HepG2 (cell line): ENCODE measurements around the gene ZDHHC18. TPM values are rescaled to one million over a fixed set of nuclear protein-coding genes. Genes with fewer than 3 reads are reported as not detected.

ENCODE experiments used
- ARID5B ChIP-seq: IDR thresholded peaks from 2 replicates; pipeline ENCODE4 v1.4.0; 2020; ENCODE audit warnings: mild to moderate bottlenecking, missing genetic modification reagents
- BATF2 ChIP-seq: sonication (generic); formaldehyde crosslinking; IDR thresholded peaks from 2 replicates; pipeline ENCODE4 v1.8.0; 2022; ENCODE audit warnings: mild to moderate bottlenecking, missing genetic modification reagents, moderate library complexity
- ELF1 ChIP-seq: sonication (generic); formaldehyde crosslinking; IDR thresholded peaks from 2 replicates; pipeline ENCODE4 v1.4.0; 2020; ENCODE audit warnings: missing genetic modification reagents
- FLYWCH1 ChIP-seq: sonication (generic); formaldehyde crosslinking; IDR thresholded peaks from 2 replicates; pipeline ENCODE4 v1.8.1; 2023; ENCODE audit warnings: mild to moderate bottlenecking, missing genetic modification reagents
- GTF3A ChIP-seq: sonication (generic); formaldehyde crosslinking; conservative IDR thresholded peaks from 2 replicates; pipeline ENCODE4 v1.4.0; 2020; ENCODE audit warnings: mild to moderate bottlenecking, missing genetic modification reagents
- HMGXB4 ChIP-seq, 2 experiments: sonication (generic) in 1 of 2; formaldehyde crosslinking in 1 of 2; IDR thresholded peaks; 2 replicates each; pipeline versions ENCODE4 v1.4.0 to v1.6.1; 2018 to 2020; ENCODE audit warnings: missing genetic modification reagents in 2 of 2, borderline replicate concordance in 1 of 2, low read depth in 1 of 2, mild to moderate bottlenecking in 1 of 2, missing biosample characterization in 1 of 2
- KLF12 ChIP-seq: sonication (generic); formaldehyde crosslinking; IDR thresholded peaks from 2 replicates; pipeline ENCODE4 v1.4.0; 2020; ENCODE audit warnings: missing genetic modification reagents, borderline replicate concordance
- KLF9 ChIP-seq: IDR thresholded peaks from 2 replicates; pipeline ENCODE4 v1.6.1; 2016; ENCODE audit warnings: low read depth
- MIER2 ChIP-seq: IDR thresholded peaks from 2 replicates; pipeline ENCODE4 v1.6.1; 2016; ENCODE audit warnings: missing biosample characterization, missing genetic modification reagents
- NFKBIZ ChIP-seq: IDR thresholded peaks from 2 replicates; pipeline ENCODE4 v1.6.1; 2018; ENCODE audit warnings: missing genetic modification reagents, missing compliant biosample characterization
- POGZ ChIP-seq: sonication (generic); formaldehyde crosslinking; IDR thresholded peaks from 2 replicates; pipeline ENCODE4 v1.4.0; 2020; ENCODE audit warnings: mild to moderate bottlenecking, missing genetic modification reagents
- SNRNP70 ChIP-seq: fragments of 200-400 bp; formaldehyde crosslinking; IDR thresholded peaks from 2 replicates; pipeline ENCODE4 v1.6.1; 2017; ENCODE audit warnings: mild to moderate bottlenecking, low read depth, low read length, moderate library complexity
- SRSF4 ChIP-seq: fragments of 200-400 bp; formaldehyde crosslinking; IDR thresholded peaks from one replicate; pipeline ENCODE4 v1.6.1; 2018; ENCODE audit warnings: mild to moderate bottlenecking, low read depth, low read length, moderate library complexity; ENCODE audit not compliant: poor library complexity, severe bottlenecking
- YEATS2 ChIP-seq: sonication (generic); formaldehyde crosslinking; IDR thresholded peaks from 2 replicates; pipeline ENCODE4 v1.4.0; 2020; ENCODE audit warnings: missing genetic modification reagents, borderline replicate concordance
- ZBTB3 ChIP-seq: sonication (generic); formaldehyde crosslinking; IDR thresholded peaks from 2 replicates; pipeline ENCODE4 v1.4.0; 2020; ENCODE audit warnings: low read depth, mild to moderate bottlenecking, moderate library complexity, missing genetic modification reagents, borderline replicate concordance
- ZKSCAN1 ChIP-seq: fragments of 150-350 bp; IDR thresholded peaks from 2 replicates; pipeline ENCODE4 v1.6.1; 2014; ENCODE audit warnings: low read length
- ZNF563 ChIP-seq: sonication (generic); formaldehyde crosslinking; IDR thresholded peaks from 2 replicates; pipeline ENCODE4 v1.8.0; 2022; ENCODE audit warnings: mild to moderate bottlenecking, moderate library complexity, missing genetic modification reagents
- ZNF597 ChIP-seq: sonication (generic); formaldehyde crosslinking; IDR thresholded peaks from 2 replicates; pipeline ENCODE4 v1.5.0; 2020; ENCODE audit warnings: missing genetic modification reagents
- ZNF782 ChIP-seq: sonication (generic); formaldehyde crosslinking; IDR thresholded peaks from 2 replicates; pipeline ENCODE4 v1.4.0; 2020; ENCODE audit warnings: missing genetic modification reagents, mild to moderate bottlenecking, borderline replicate concordance
- ZSCAN21 ChIP-seq: sonication (generic); formaldehyde crosslinking; IDR thresholded peaks from 2 replicates; pipeline ENCODE4 v1.8.0; 2022; ENCODE audit warnings: mild to moderate bottlenecking, missing genetic modification reagents, moderate library complexity, borderline replicate concordance
- ZSCAN22 ChIP-seq: sonication (generic); formaldehyde crosslinking; IDR thresholded peaks from 2 replicates; pipeline ENCODE4 v1.4.0; 2020; ENCODE audit warnings: mild to moderate bottlenecking, missing genetic modification reagents
- ZZZ3 ChIP-seq: sonication (generic); formaldehyde crosslinking; IDR thresholded peaks from 2 replicates; pipeline ENCODE4 v1.4.0; 2020; ENCODE audit warnings: missing genetic modification reagents, mild to moderate bottlenecking, borderline replicate concordance
- polyA plus RNA-seq, 8 experiments: library from polyadenylated mRNA; depleted of rRNA in 3 of 8; stranded (reverse) in 7 of 8; unstranded in 1 of 8; fragments of >200 nt; fragmentation: Illumina TruSeq in 4 of 8; extraction: Trizol in 4 of 8; gene quantifications; 2 replicates each; pipeline versions ENCODE4 v1.2.1 to v1.2.3, GENCODE V29; 2011 to 2016; ENCODE audit warnings: low read depth in 4 of 8, missing spikeins in 1 of 8, mixed read lengths in 1 of 8; ENCODE audit not compliant: insufficient read depth in 1 of 8
- total RNA-seq, 5 experiments: library from RNA; depleted of rRNA; stranded (reverse); fragments of >200 nt; fragmentation: Illumina TruSeq; extraction: Trizol; gene quantifications; 2 replicates each; pipeline ENCODE4 v1.2.3, GENCODE V29; 2016; ENCODE audit warnings: low read depth in 1 of 5

ZDHHC18 gene
- total and polyA plus RNA-seq, 2 of the 13 experiments (the other 11 are each of a cell fraction or from before 2014, with no cell fraction given) = 13.2 to 35.3 TPM

- TF ChIP-seq ARID5B (CRISPR knock-in tag) (no peak), FLYWCH1 (CRISPR knock-in tag) (no peak), ZKSCAN1 (no peak), ZSCAN22 (CRISPR knock-in tag) (no peak), ZNF782 (CRISPR knock-in tag) (no peak), YEATS2 (CRISPR knock-in tag) (peak; percentile 47; the same call in 1 of the 2 replicates), ELF1 (CRISPR knock-in tag) (no peak; the same call in 1 of the 2 replicates), SNRNP70 (no peak), GTF3A (no peak), ZZZ3 (CRISPR knock-in tag) (no peak), KLF9 (no peak), POGZ (no peak), BATF2 (CRISPR knock-in tag) (no peak), HMGXB4 (CRISPR knock-in tag; IDR thresholded peaks at IDR 0.05; ENCODE audit: borderline replicate concordance in 1 of 2, low read depth in 1 of 2) (peak in 1 of 2 experiments; percentile 48; a peak in 3 of 4 replicates), ZNF597 (CRISPR knock-in tag) (no peak), NFKBIZ (CRISPR knock-in tag) (0 out of 2 replicates have a peak, but pooled peaks have one; percentile 43), KLF12 (CRISPR knock-in tag) (peak; percentile 70; the same call in 1 of the 2 replicates), ZSCAN21 (no peak; the same call in 1 of the 2 replicates), SRSF4 (no peak), ZNF563 (CRISPR knock-in tag) (no peak), MIER2 (no peak), ZBTB3 (CRISPR knock-in tag) (no peak)
Measured at GRCh38 chr1:26862781-26863684, 36.5 kb downstream of the ZDHHC18 start, which contains the start of gene SFN (continued).
